ENCODE measurements around the gene SLC30A3.

- TF ChIP-seq CTCF (IDR thresholded peaks at IDR 0.05) (no peak), POLR2A (IDR thresholded peaks at IDR 0.05) (no peak)
Measured at GRCh38 chr2:27307287-27307544, 44.4 kb upstream of the SLC30A3 start.

All from Peyer's patch (tissue), 4 donors.